ENCODE data around the gene DNAJC18. TPM values are rescaled to one million over a fixed set of nuclear protein-coding genes. Genes with fewer than 3 reads are reported as not detected.

The DNAJC18 gene
- total and polyA plus RNA-seq, 7 experiments from 2014 or later = 2.2 to 9.7 (median 4.9) TPM

Other genes starting within 250 kb of the DNAJC18 start
- 10 to 100 TPM; 11.9 to 27.1 (median 22.8) TPM for gene SIL1, start 241.2 kb downstream of the DNAJC18 start, total RNA-seq
- 10 to 100 TPM; 10.6 to 15.6 TPM for gene SIL1, start 241.2 kb downstream of the DNAJC18 start, polyA plus RNA-seq
- 100 to 1,000 TPM; 219 to 333 (median 274) TPM for gene MATR3, start 145.8 kb downstream of the DNAJC18 start, total RNA-seq
- 100 to 1,000 TPM; 313 to 379 TPM for gene MATR3, start 145.8 kb downstream of the DNAJC18 start, polyA plus RNA-seq
- gene PAIP2, start 97.7 kb downstream of the DNAJC18 start, total RNA-seq = 100 to 1,000 TPM in 3 of 5 experiments, 10 to 100 TPM in 2; 88.8 to 121 (median 106) TPM
- gene PAIP2, start 97.7 kb downstream of the DNAJC18 start, polyA plus RNA-seq = 100 to 1,000 TPM; 374 to 417 TPM
- 1 to 10 TPM in 1 of 5 experiments, not detected in 4; 4.7 TPM for gene SLC23A1, start 56.2 kb downstream of the DNAJC18 start, total RNA-seq
- gene SLC23A1, start 56.2 kb downstream of the DNAJC18 start, polyA plus RNA-seq = not detected
- gene MZB1, start 49.6 kb downstream of the DNAJC18 start, total RNA-seq = 10 to 100 TPM in 3 of 5 experiments, under 1 TPM in 2; 0.60 to 70.6 (median 12.8) TPM
- under 1 TPM; 0.25 to 0.80 TPM for gene MZB1, start 49.6 kb downstream of the DNAJC18 start, polyA plus RNA-seq
- 1 to 10 TPM in 2 of 5 experiments, under 1 TPM in 3; 0.58 to 4.9 (median 0.97) TPM for gene PROB1, start 44.4 kb downstream of the DNAJC18 start, total RNA-seq
- gene PROB1, start 44.4 kb downstream of the DNAJC18 start, polyA plus RNA-seq = under 1 TPM in 1 of 2 donors, not detected in 1; 0.26 TPM
- 1 to 10 TPM; 4.4 to 7.6 (median 5.8) TPM for gene SPATA24, start 35.4 kb downstream of the DNAJC18 start, total RNA-seq
- gene SPATA24, start 35.4 kb downstream of the DNAJC18 start, polyA plus RNA-seq = 1 to 10 TPM; 4.6 to 6.6 TPM
- under 1 TPM in 3 of 5 experiments, not detected in 2; 0.37 to 0.73 (median 0.38) TPM for gene ECSCR, start 23.2 kb upstream of the DNAJC18 start, total RNA-seq
- gene ECSCR, start 23.2 kb upstream of the DNAJC18 start, polyA plus RNA-seq = under 1 TPM in 1 of 2 donors, not detected in 1; 0.19 TPM
- gene SMIM33, start 31.5 kb upstream of the DNAJC18 start, total RNA-seq = under 1 TPM in 3 of 5 experiments, not detected in 2; 0.14 to 0.99 (median 0.27) TPM
- gene SMIM33, start 31.5 kb upstream of the DNAJC18 start, polyA plus RNA-seq = under 1 TPM; 0.09 to 0.64 TPM
- 100 to 1,000 TPM; 124 to 213 (median 130) TPM for gene STING1, start 43.2 kb upstream of the DNAJC18 start, total RNA-seq
- 100 to 1,000 TPM in 1 of 2 donors, 10 to 100 TPM in 1; 84.6 to 150 TPM for gene STING1, start 43.2 kb upstream of the DNAJC18 start, polyA plus RNA-seq
- gene UBE2D2, start 121.8 kb upstream of the DNAJC18 start, total RNA-seq = 100 to 1,000 TPM; 145 to 214 (median 184) TPM
- gene UBE2D2, start 121.8 kb upstream of the DNAJC18 start, polyA plus RNA-seq = 100 to 1,000 TPM; 320 to 343 TPM
- 10 to 100 TPM in 1 of 5 experiments, 1 to 10 TPM in 3, under 1 TPM in 1; 0.73 to 21.4 (median 3.5) TPM for gene CXXC5, start 208.8 kb upstream of the DNAJC18 start, total RNA-seq
- gene CXXC5, start 208.8 kb upstream of the DNAJC18 start, polyA plus RNA-seq = 1 to 10 TPM; 1.7 to 2.2 TPM